Keratinocyte (primary cell): Measurements from ENCODE around the gene ASTN2. TPM values are rescaled to one million over a fixed set of nuclear protein-coding genes. Genes with fewer than 3 reads are reported as not detected.

ENCODE experiments used
- DNase-seq: peaks from one replicate; pipeline ENCODE4 v3.0.0-alpha.2; 2011; ENCODE audit warnings: low read depth, missing footprints, low spot score
- FAIRE-seq: peaks from 2 replicates; lab custom pipeline; 2011; peaks lifted over from hg19 to GRCh38; lab: Jason Lieb, UNC
- H2AFZ ChIP-seq: 2 replicates; pipeline ENCODE4 v1.6.0; 2012; ENCODE audit warnings: low read length, control low read depth, inconsistent platforms; ENCODE audit not compliant: control insufficient read depth
- H3K27ac ChIP-seq: 2 replicates; pipeline ENCODE4 v1.5.1; 2011; ENCODE audit warnings: low read length; ENCODE audit not compliant: control insufficient read depth, insufficient read depth
- H3K27me3 ChIP-seq: 3 replicates; pipeline ENCODE4 v1.6.0; 2011; ENCODE audit warnings: low read length; ENCODE audit not compliant: control insufficient read depth, insufficient read depth; ENCODE audit errors: extremely low read depth
- H3K36me3 ChIP-seq, 2 experiments: 2 replicates in 1 of 2; 3 replicates in 1 of 2; pipeline ENCODE4 v1.5.1; 2011; ENCODE audit warnings: low read length in 2 of 2, mild to moderate bottlenecking in 1 of 2; ENCODE audit not compliant: control insufficient read depth in 2 of 2, insufficient read depth in 2 of 2; ENCODE audit errors: extremely low read depth in 1 of 2
- H3K4me1 ChIP-seq: 3 replicates; pipeline ENCODE4 v1.5.1; 2011; ENCODE audit warnings: low read length; ENCODE audit not compliant: control insufficient read depth, insufficient read depth; ENCODE audit errors: extremely low read depth
- H3K4me2 ChIP-seq: 3 replicates; pipeline ENCODE4 v1.6.0; 2011; ENCODE audit warnings: low read depth, low read length; ENCODE audit not compliant: control insufficient read depth, insufficient read depth; ENCODE audit errors: extremely low read depth
- H3K4me3 ChIP-seq, 3 experiments: fragments of 200-600 bp in 1 of 3; sonication (generic) in 1 of 3; 2 replicates in 2 of 3; 3 replicates in 1 of 3; pipeline ENCODE4 v1.5.1; 2011 to 2016; ENCODE audit warnings: low read length in 3 of 3, mild to moderate bottlenecking in 3 of 3, control low read depth in 2 of 3, inconsistent platforms in 1 of 3, low read depth in 1 of 3, mixed read lengths in 1 of 3, mixed run types in 1 of 3, moderate library complexity in 1 of 3; ENCODE audit not compliant: control insufficient read depth in 2 of 3, insufficient read depth in 2 of 3; ENCODE audit errors: extremely low read depth in 1 of 3
- H3K79me2 ChIP-seq: 2 replicates; pipeline ENCODE4 v1.6.0; 2012; ENCODE audit warnings: low read length; ENCODE audit not compliant: control insufficient read depth, insufficient read depth
- H3K9ac ChIP-seq: 3 replicates; pipeline ENCODE4 v1.6.0; 2011; ENCODE audit warnings: low read length; ENCODE audit not compliant: control insufficient read depth, insufficient read depth; ENCODE audit errors: extremely low read depth
- H3K9me1 ChIP-seq: 3 replicates; pipeline ENCODE4 v1.6.0; 2011; ENCODE audit warnings: low read length; ENCODE audit not compliant: control insufficient read depth, insufficient read depth; ENCODE audit errors: extremely low read depth
- H3K9me3 ChIP-seq: 2 replicates; pipeline ENCODE4 v1.5.1; 2012; ENCODE audit warnings: low read depth, low read length; ENCODE audit not compliant: control insufficient read depth
- H4K20me1 ChIP-seq: 3 replicates; pipeline ENCODE4 v1.6.0; 2011; ENCODE audit warnings: low read length; ENCODE audit not compliant: control insufficient read depth, insufficient read depth; ENCODE audit errors: extremely low read depth
- EZH2 ChIP-seq: IDR thresholded peaks from one replicate; pipeline ENCODE4 v1.6.1; 2012; ENCODE audit warnings: inconsistent platforms, mild to moderate bottlenecking, low read length, moderate library complexity
- dilution Hi-C: fragments of 300-500 bp; cut with MboI; formaldehyde crosslinking; loops from one replicate; pipeline ENCODE4 v1.7.0; 2020; ENCODE audit warnings: low sequenced_read_pairs; ENCODE audit not compliant: extremely low pct_ligation_motif_present
- polyA plus RNA-seq, 5 experiments: library from polyadenylated mRNA; depleted of rRNA in 3 of 5; stranded (reverse) in 3 of 5; stranded (forward) in 1 of 5; unstranded in 1 of 5; fragments of >200 nt; gene quantifications; 1 replicate in 1 of 5; 2 replicates in 3 of 5; 3 replicates in 1 of 5; pipeline versions ENCODE4 v1.2.1 to v1.2.3, GENCODE V29; 2011 to 2012; ENCODE audit warnings: missing spikeins in 2 of 5, low read depth in 1 of 5, low replicate concordance in 1 of 5
- TF ChIP-seq, protein P1 (sequence below), 3 experiments: IDR thresholded peaks in 1 of 3; conservative IDR thresholded peaks in 1 of 3; optimal IDR thresholded peaks in 1 of 3; 2 replicates in 2 of 3; 3 replicates in 1 of 3; pipeline versions ENCODE3 to v1.5.1; 2011; ENCODE audit warnings: low read length in 3 of 3, mild to moderate bottlenecking in 3 of 3, moderate library complexity in 2 of 3, control low read depth in 1 of 3, inconsistent platforms in 1 of 3; ENCODE audit not compliant: insufficient read depth in 2 of 3; ENCODE audit errors: extremely low read depth in 1 of 3

The ASTN2 gene
- polyA plus RNA-seq, 1 donor (not counting 4 experiments of a cell fraction or from before 2014, with no cell fraction given) = 0.31 TPM

GRCh38 chr9:117273612-117274011 is 141.2 kb downstream of the ASTN2 start:
- no peaks in the 10 kb centered on the region for H3K9me3 ChIP-seq
- TF ChIP-seq, protein P1, sequence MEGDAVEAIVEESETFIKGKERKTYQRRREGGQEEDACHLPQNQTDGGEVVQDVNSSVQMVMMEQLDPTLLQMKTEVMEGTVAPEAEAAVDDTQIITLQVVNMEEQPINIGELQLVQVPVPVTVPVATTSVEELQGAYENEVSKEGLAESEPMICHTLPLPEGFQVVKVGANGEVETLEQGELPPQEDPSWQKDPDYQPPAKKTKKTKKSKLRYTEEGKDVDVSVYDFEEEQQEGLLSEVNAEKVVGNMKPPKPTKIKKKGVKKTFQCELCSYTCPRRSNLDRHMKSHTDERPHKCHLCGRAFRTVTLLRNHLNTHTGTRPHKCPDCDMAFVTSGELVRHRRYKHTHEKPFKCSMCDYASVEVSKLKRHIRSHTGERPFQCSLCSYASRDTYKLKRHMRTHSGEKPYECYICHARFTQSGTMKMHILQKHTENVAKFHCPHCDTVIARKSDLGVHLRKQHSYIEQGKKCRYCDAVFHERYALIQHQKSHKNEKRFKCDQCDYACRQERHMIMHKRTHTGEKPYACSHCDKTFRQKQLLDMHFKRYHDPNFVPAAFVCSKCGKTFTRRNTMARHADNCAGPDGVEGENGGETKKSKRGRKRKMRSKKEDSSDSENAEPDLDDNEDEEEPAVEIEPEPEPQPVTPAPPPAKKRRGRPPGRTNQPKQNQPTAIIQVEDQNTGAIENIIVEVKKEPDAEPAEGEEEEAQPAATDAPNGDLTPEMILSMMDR (optimal IDR thresholded peaks at IDR 0.05 in 1 of 3, IDR thresholded peaks at IDR 0.05 in 1 of 3, conservative IDR thresholded peaks at IDR 0.05 in 1 of 3; ENCODE audit: extremely low read depth in 1 of 3, insufficient read depth in 2 of 3, low read length in 3 of 3) = no peak
- no peak for TF ChIP-seq EZH2
- no peaks in the 10 kb centered on the region for H4K20me1 ChIP-seq
- H3K9me1 ChIP-seq = no peaks in the 10 kb centered on the region
- H3K79me2 ChIP-seq = no peaks in the 10 kb centered on the region
- no peaks in the 10 kb centered on the region for H3K36me3 ChIP-seq
- H3K4me2 ChIP-seq = no peak overlapping the region
- FAIRE-seq (no peak), DNase-seq (no peak)
- H3K9ac ChIP-seq = no peak overlapping the region
- H3K4me1 ChIP-seq = no peaks in the 10 kb centered on the region
- dilution Hi-C loops = no loop called here
- no peaks in the 10 kb centered on the region for H3K27me3 ChIP-seq
- H3K27ac ChIP-seq = no peak overlapping the region
- H3K4me3 ChIP-seq = no peak overlapping the region
- H2AFZ ChIP-seq = no peak overlapping the region

DNA sequence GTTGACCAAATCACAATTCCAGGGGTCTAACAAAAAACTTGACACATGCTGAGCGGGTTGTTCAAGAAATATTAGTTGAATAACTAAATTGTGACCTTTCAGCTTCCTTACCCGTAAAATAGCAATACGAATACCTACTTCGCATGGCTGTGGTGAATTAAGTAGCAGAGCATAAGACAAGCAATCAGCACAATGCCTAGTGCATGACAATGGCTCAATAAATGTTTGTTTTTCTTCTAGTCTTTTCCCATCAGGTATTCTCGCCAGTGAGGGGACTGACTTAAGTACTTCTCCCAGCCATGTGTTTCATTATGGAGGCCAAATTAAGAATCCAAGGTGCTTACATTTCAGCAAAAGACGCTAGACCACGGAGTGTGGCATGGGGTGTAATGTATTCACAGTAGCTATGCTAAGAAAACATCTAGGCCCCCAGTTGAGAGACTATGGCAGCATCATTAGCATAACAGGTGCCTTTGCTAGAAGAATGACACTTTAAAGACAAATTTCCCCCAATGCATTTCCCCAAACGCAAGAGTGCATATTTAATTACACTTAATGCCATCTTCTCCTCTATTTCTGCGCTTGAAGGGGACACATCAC is 145.9 kb downstream of the ASTN2 start:
- Histone ChIP-seq H3K4me2 (no peak overlapping the region), H3K4me3 (no peak overlapping the region), H3K9me3 (no peaks in the 10 kb centered on the region), H2AFZ (no peak overlapping the region), H3K27ac (no peak overlapping the region), H3K36me3 (no peaks in the 10 kb centered on the region), H3K4me1 (no peaks in the 10 kb centered on the region), H4K20me1 (no peaks in the 10 kb centered on the region), H3K27me3 (no peaks in the 10 kb centered on the region), H3K79me2 (no peaks in the 10 kb centered on the region), H3K9ac (no peak overlapping the region), H3K9me1 (no peaks in the 10 kb centered on the region)
- DNase-seq (no peak), FAIRE-seq (no peak)
- dilution Hi-C loops = no loop called here
- TF ChIP-seq, protein P1 (optimal IDR thresholded peaks at IDR 0.05 in 1 of 3, IDR thresholded peaks at IDR 0.05 in 1 of 3, conservative IDR thresholded peaks at IDR 0.05 in 1 of 3; ENCODE audit: extremely low read depth in 1 of 3, insufficient read depth in 2 of 3, low read length in 3 of 3) = no peak
- no peak for TF ChIP-seq EZH2
